H54 (cell line): ENCODE data around the gene C11orf68.

ENCODE experiments used
- DNase-seq: peaks from one replicate; pipeline ENCODE4 v3.0.0; 2011; ENCODE audit warnings: low spot score, mixed read lengths; ENCODE audit not compliant: insufficient read length
- FAIRE-seq: peaks from 3 replicates; lab custom pipeline; 2011; peaks lifted over from hg19 to GRCh38; lab: Jason Lieb, UNC
- POLR2A ChIP-seq: IDR thresholded peaks from 2 replicates; pipeline ENCODE4 v1.6.1; 2011; ENCODE audit warnings: low read depth, mild to moderate bottlenecking, low read length

Gene C11orf68

DNA sequence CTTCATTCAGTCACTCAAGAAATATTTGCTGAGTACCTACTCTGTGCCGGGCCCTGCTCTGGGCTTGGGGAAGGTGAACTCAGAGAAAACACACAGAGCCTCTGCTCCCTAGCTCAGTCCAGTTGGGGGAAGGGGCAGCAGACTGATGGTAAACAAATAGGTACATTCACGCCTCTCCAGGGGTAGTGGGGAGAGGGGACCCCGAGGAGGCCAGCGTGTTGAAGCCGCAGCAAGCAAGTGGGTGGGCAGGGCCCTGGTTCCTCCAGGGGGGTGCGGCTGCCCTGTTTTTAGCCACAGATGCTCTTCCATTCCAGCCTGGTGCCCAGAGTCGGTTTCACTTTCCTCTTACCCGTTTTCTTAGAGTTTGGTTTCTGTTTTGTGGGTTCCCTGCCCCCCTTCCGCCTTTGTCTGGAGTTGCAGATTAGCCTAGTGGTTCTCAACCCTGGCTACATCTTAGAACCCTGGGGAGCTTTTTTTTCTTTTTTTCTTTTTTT is 9.1 kb upstream of the C11orf68 start:
- FAIRE-seq (no peak), DNase-seq (no peak)
- no peak for TF ChIP-seq POLR2A

DNA sequence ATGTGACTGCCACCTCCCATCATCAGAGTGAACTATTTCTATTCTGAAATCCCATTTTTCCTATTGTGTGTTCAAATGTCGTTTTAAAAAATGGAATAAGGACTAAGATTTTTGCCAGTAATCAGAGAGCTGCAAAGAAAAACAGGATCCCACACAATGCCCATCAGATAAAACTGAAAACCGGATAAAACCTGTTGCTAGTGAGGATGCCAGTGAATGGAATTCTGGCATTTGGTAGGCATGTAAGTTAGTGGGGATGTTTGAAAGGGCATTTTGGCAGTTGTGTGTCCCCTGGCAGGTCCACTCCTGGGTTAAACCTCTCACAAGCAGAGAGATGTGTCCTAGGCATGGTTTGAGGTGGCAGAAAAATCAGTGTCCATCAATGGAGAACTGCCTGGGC is 6.5 kb upstream of the C11orf68 start:
- FAIRE-seq (no peak), DNase-seq (no peak)
- no peak for TF ChIP-seq POLR2A

DNA sequence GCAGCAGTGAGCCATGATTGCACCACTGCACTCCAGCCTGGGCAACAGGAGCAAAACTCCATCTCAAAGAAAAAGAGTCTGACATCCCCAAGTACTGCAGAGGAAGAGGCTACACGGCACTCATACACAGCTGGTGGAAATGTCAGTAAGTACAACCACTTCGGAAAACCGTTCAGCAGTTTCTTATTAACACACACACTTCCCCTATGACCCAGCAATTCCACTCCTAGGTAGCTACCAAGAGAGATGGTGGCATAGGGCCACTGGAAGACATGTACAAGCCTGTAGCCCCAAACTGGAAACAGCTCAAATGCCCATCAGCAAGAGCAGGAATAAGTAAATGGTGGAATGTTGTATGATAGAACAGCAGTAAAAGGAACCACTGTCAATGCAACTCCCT is 3.7 kb upstream of the C11orf68 start:
- FAIRE-seq (no peak), DNase-seq (no peak)

DNA sequence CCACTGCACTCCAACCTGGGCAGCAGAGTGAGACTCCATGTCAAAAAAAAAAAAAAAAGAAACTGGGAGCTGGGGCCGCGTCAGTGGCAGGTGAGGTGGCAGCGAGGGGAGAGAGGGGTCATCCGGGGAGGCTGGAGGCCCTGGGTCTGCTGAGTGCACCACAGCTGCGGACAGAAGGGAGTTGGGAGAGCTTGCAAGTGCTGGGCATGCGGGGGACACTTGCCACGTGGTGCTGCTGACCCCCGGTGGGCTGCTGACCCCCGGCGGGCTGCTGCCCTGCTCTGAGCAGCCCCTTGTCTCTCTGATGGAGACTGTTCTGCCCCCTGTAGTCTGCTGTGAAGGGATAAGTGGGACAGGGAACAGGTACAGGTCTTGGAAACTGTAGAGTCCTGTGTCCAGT is 3.0 kb upstream of the C11orf68 start:
- no peak for TF ChIP-seq POLR2A
- DNase-seq (no peak), FAIRE-seq (no peak)

More for the DNA sequence above, 3.7 kb upstream of the C11orf68 start:
- no peak for TF ChIP-seq POLR2A

DNA sequence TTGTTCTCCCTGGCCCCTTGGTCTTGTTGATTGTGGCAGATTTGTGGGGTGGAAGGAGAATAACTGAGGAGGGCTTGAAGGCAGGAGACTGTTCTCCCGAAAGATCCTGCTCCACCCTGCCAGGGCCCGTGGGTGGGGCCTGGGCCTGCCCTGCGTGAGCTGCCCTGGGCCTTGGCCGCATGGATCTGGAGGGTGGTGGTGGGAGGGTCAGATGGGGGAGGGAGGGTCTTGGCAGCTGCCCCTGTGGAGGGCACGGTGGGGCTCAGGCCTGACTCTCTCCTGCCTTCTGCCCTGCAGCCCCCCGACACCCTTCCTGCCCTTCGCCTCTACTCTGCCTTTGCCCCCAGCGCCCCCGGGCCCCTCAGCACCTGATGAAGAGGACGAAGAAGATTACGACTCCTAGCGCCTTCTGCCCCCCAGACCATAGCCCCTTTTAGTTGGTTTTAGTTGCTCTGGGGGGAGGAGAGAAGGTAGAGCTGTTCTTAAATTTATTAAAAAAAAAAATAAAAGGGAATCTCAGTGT is 2.2 kb upstream of the C11orf68 start:
- DNase-seq (no peak), FAIRE-seq (no peak)
- no peak for TF ChIP-seq POLR2A

DNA sequence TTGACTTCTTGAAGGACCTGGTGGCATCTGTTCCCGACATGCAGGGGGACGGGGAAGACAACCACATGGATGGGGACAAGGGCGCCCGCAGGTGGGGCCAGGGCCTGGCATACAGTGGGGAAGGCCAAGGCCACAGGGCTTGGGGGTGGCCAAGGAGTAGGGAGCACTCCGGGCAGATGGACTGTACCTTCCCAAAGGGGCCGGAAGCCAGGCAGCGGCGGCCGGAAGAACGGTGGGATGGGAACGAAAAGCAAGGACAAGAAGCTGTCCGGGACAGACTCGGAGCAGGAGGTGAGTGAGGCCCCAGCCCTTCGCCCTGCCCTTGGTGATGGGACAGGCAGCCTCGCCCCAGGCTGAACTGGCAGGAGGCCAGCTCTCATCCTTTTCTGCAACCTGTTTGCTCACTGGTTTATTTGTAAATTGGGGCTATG is 1.5 kb upstream of the C11orf68 start:
- DNase-seq (no peak), FAIRE-seq (no peak)
- TF ChIP-seq POLR2A, result no peak

DNA sequence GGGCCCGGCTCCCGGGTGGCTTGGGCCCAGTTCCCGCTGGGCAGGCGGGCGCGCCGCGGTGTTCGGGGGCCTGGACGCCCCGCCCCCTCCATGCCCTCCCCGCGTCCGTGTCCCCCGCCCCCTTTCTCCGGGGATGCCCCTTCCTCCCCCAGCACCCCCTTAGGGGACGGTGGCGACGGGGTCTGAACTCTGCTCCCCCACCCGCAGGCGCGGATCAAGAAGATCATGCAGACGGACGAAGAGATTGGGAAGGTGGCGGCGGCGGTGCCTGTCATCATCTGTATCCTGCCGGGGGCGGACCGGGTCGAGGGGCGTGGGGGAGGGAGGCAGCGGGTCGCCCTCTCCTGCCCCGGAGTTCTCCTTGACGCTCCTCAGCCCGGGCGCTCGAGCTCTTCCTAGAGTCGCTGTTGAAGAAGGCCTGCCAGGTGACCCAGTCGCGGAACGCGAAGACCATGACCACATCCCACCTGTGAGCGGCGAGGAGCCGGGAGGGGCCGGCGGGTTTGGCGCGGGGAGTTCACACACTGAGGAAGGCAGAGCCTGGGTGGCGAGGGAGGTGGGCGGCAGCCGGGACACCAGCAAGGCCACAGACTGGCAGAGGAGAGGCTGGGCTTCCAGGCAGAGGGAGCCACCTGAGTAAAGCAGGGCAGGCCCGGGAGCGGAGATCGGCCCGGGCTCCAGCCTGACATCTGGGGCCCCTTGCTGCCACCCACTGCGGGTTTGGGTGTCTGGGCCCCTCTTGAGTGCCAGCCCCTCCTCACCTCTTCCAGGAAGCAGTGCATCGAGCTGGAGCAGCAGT is 910 bp upstream of the C11orf68 start:
- DNase-seq (no peak), FAIRE-seq (no peak)
- no peak for TF ChIP-seq POLR2A

DNA sequence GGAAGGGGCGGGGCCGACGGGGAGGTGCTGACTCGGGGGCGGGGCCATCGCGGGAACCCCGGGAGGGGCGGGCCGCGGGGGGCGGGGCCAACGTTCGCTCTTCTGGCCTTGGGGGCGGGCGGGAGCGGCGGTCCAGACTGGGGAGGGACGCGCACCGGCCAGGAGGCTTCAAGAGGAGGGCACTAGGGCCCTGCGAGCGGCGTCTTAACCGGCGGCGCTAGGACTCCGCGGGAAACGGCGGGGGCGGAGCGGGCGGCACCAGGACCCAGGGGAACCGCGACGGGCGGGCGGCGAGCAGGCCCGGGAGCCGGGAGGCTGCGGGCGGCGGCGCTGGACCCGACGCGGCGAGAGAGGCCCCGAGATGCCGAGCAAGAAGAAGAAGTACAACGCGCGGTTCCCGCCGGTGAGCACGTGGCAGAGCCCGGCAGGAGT is 295 bp upstream of the C11orf68 start, which contains the start of gene DRAP1:
Gene DRAP1 (plus strand): TSS at position 286 of the 432 bp plus-strand sequence. CDS start 76 bp downstream, at position 362.
- peak; percentile 73 for TF ChIP-seq POLR2A
- FAIRE-seq, result no peak
- DNase-seq, result peak; percentile 91

DNA sequence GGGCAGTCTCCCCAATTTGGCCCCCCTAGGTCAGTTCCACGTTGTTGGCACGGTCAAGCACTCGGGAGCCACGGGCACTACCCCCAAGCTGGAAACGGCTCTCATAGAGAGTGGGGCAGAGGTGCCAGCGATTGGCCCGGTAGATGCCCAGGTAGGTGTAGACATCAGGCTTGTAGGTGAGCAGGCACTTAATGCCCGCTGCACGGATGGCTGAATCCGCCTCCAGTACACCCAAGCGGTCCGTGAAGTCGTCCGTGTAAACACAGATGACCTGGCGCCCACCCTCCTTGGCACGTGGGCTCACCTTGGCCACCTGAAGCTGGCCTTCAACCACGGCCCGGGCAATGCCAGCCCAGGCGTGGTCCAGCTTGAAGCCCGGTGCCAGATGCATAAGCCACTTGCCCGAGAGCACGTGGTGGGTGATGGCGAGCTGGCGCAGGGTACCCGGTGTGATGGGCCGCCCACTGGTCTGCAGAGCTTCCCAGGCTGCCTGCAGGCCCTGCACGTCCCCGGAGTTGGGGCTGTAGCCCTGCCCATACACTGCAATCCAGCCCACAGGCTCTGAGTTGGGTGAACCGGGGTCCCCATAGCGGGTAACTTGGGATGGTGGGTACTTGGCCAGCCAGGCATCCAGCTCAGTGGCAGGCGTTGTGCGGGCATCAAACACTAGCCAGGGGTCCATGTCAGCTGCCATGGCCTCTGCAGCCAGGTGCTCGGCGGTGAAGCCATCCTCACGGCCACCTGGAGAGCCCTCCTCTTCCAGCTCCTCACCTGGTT is 1.2 kb downstream of the C11orf68 start:
- no peak for FAIRE-seq
- no peak for DNase-seq
- peak; percentile 13; the same call in 1 of the 2 replicates for TF ChIP-seq POLR2A

DNA sequence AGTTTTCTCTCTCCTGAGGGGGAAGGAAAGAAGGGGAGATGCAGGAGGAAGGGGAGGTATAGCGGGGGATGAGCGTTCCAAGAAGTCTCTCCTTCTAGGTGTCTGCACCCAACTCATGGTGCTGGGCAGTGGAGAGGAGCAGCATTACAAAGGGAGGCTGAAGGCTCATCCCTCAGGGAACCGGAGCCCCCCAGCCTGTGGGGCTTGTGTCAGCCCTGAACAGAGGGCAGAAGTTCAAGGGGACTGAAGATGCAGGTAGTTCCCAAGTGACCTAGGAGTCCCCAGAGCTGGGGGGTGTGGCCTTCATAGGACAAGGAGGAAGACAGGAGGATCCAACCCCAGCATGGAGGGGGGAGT is 1.8 kb downstream of the C11orf68 start:
- DNase-seq, result no peak
- no peak for TF ChIP-seq POLR2A
- no peak for FAIRE-seq

DNA sequence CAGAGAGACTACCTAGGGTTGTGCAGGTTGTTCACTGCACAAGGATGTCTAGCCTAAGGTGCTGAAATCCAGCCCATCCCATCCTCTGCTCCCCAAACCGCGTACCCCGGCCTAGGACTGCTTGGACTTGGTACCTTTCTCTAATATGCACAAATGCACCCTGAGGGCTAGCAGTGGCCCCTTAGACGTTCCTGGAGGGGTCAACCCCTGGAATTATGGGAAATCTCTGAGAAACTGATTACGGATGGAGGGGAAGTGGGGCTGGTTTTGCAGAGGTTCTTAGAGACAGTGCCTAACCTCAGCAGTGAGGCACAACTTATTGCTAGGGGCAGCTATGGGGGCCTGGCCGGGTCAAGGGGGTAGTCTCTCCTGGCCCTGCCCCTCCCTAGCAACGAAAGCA is 2.5 kb downstream of the C11orf68 start:
- no peak for FAIRE-seq
- DNase-seq, result no peak
- TF ChIP-seq POLR2A, result no peak

DNA sequence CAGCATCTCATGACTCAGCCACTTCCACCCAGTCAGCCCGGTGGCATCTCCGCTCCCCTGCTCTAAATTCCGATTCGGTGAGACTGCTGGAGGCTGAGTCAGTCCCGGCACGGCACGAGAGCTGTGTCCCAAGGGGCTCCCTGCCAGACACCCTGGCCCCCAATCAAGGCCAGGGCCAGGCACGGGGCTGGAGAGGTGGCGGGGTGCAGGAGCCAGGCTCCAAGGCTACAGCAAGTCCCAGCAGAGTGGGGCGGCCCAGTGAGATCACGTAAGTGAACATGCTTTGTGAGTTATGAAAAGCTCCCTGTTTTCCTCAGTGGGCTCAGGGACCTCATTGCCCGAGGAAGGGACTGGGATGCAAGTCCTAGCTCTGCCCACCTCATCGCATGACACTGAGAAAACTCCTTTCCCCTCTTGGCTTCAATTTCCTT is 3.0 kb downstream of the C11orf68 start:
- peak; percentile 38; the same call in 1 of the 2 replicates for TF ChIP-seq POLR2A
- no peak for FAIRE-seq
- peak; percentile 95 for DNase-seq

DNA sequence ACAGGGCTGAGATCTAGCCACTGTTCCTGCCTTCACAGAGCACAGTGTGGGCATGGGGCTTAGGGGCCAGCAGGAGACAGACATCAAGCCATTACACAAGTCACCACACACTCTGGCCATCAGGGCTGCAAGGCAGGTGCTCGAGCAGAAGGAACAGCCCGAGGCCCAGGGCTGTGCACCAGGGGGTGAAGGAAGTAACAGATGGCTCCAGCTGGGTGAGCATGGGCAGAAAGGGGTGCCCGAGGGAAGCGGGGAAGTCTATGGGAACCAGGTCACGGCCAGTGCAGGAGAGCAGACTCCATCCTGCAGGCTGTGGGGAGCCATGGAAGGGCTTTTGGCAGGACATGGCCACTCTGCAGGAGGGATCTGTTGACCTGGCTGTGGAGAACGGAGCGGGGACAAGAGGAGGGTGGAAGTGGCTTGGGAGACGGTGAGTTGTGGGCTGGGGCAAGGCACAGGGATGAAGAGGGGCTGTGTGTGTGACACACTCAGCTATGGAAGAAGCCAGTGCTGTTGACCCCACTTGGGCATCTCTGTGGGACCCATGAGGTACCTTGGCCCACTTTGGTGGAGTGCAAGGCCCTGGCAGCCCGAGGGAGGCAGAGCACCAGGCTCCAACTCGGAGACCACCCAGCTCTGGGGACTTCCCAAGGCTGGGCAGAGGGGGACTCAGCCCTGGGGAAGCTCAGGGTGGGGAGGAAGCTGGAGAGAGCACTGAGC is 3.6 kb downstream of the C11orf68 start:
- DNase-seq (no peak), FAIRE-seq (no peak)
- TF ChIP-seq POLR2A, result peak; percentile 44
